Sciatic nerve (tissue), 2 donors: Measurements from ENCODE around the gene RAB30. TPM values are rescaled to one million over a fixed set of nuclear protein-coding genes. Genes with fewer than 3 reads are reported as not detected.

Source experiments
- ATAC-seq: fragments of 200-7000 bp; cut with Tn5 transposase; one replicate; pipeline ENCODE4 v1.9.1; 2020; ENCODE audit warnings: mild to moderate bottlenecking, moderate library complexity
- DNase-seq: peaks from one replicate; pipeline ENCODE4 v3.0.0-alpha.2; 2020; ENCODE audit warnings: low spot score
- intact Hi-C: fragments of 100-400 bp; cut with DNase I; formaldehyde crosslinking; loops from one replicate; pipeline ENCODE4 v1.14.2; 2022
- total RNA-seq: library from RNA; stranded (reverse); fragmentation: NEBNext Ultra II Directional; extraction: Animal tissue kit (Norgen Biotek cat#: 25700); gene quantifications from one replicate; pipeline ENCODE4 v1.2.1, GENCODE V29; 2021
- donor health status: DM: no; HTN: no; CAD: no.
- donor health status: DM: no; HTN: no; CAD: no.

The RAB30 gene
- total RNA-seq, 1 donor from 2014 or later: 57.1 TPM

- no peak for DNase-seq
- no peak for ATAC-seq
- intact Hi-C loops: no loop called here
Measured at GRCh38 chr11:83044958-83045712, 26.6 kb downstream of the RAB30 start.

GRCh38 chr11:83042964-83043711 lies 28.6 kb downstream of the RAB30 start:
- DNase-seq: no peak
- ATAC-seq: peak; percentile 73
- intact Hi-C loops: no loop called here

- DNase-seq (no peak), ATAC-seq (no peak)
- intact Hi-C loops: no loop called here
Measured at GRCh38 chr11:83041126-83041525, 30.6 kb downstream of the RAB30 start.

GRCh38 chr11:83039566-83039965 lies 32.1 kb downstream of the RAB30 start:
- DNase-seq (no peak), ATAC-seq (no peak)
- intact Hi-C loops: no loop called here

GRCh38 chr11:83037877-83038276 lies 33.8 kb downstream of the RAB30 start:
- intact Hi-C loops: no loop called here
- ATAC-seq: no peak
- no peak for DNase-seq

- DNase-seq: no peak
- intact Hi-C loops: no loop called here
- no peak for ATAC-seq
Measured at GRCh38 chr11:83036701-83037100, 35.0 kb downstream of the RAB30 start.

GRCh38 chr11:83035070-83035854 lies 36.4 kb downstream of the RAB30 start:
- no peak for DNase-seq
- ATAC-seq: peak; percentile 26
- intact Hi-C loops: no loop called here

- no peak for ATAC-seq
- intact Hi-C loops: no loop called here
- DNase-seq: no peak
Measured at GRCh38 chr11:83034673-83035014, 37.1 kb downstream of the RAB30 start.

- DNase-seq (peak; percentile 65), ATAC-seq (peak; percentile 91)
- intact Hi-C loops: no loop called here
Measured at GRCh38 chr11:83033972-83034672, 37.6 kb downstream of the RAB30 start.

GRCh38 chr11:83033371-83033770 lies 38.3 kb downstream of the RAB30 start:
- intact Hi-C loops: no loop called here
- DNase-seq: no peak
- ATAC-seq: peak; percentile 36

GRCh38 chr11:83031127-83031526 lies 40.6 kb downstream of the RAB30 start:
- DNase-seq (no peak), ATAC-seq (peak; percentile 30)
- intact Hi-C loops: no loop called here

GRCh38 chr11:83027794-83028193 lies 43.9 kb downstream of the RAB30 start:
- ATAC-seq: no peak
- DNase-seq: no peak
- intact Hi-C loops: no loop called here

- DNase-seq (no peak), ATAC-seq (no peak)
- intact Hi-C loops: no loop called here
Measured at GRCh38 chr11:83027289-83027688, 44.4 kb downstream of the RAB30 start.

- intact Hi-C loops: no loop called here
- ATAC-seq (no peak), DNase-seq (no peak)
Measured at GRCh38 chr11:83026229-83026628, 45.5 kb downstream of the RAB30 start.

GRCh38 chr11:83025267-83025704 lies 46.4 kb downstream of the RAB30 start:
- ATAC-seq: peak; percentile 87
- intact Hi-C loops: no loop called here
- no peak for DNase-seq

- intact Hi-C loops: no loop called here
- DNase-seq (no peak), ATAC-seq (no peak)
Measured at GRCh38 chr11:83024270-83024854, 47.3 kb downstream of the RAB30 start.

GRCh38 chr11:83023410-83023809 lies 48.3 kb downstream of the RAB30 start:
- ATAC-seq: no peak
- intact Hi-C loops: no loop called here
- DNase-seq: no peak

- DNase-seq: no peak
- intact Hi-C loops: no loop called here
- ATAC-seq: no peak
Measured at GRCh38 chr11:83021780-83022125, 49.9 kb downstream of the RAB30 start.
